Measurements from ENCODE around the gene UBQLN2.
"Not testable (repeated sequence)": the region's sequence is repeated elsewhere in the genome, so short reads cannot be mapped to it uniquely, and the experiment has no call there.

The UBQLN2 gene

GRCh38 chrX:56563231-56564161 lies at the start of gene UBQLN2:
TSS of gene UBQLN2 (plus strand) at chrX:56563627. CDS start at chrX:56563874, 247 bp downstream.
- DNase-seq: peak; percentile 87

- no peak for DNase-seq
Measured at GRCh38 chrX:56519642-56520041, 43.8 kb upstream of the UBQLN2 start.

- peak; percentile 12 for DNase-seq
Measured at GRCh38 chrX:56529482-56530007, 33.9 kb upstream of the UBQLN2 start.

- DNase-seq: no peak
Measured at GRCh38 chrX:56530011-56530410, 33.4 kb upstream of the UBQLN2 start.

GRCh38 chrX:56550667-56551066 lies 12.8 kb upstream of the UBQLN2 start:
- DNase-seq: no peak

- DNase-seq: no peak
Measured at GRCh38 chrX:56554870-56555269, 8.6 kb upstream of the UBQLN2 start.

GRCh38 chrX:56557376-56557929 lies 6.0 kb upstream of the UBQLN2 start:
- DNase-seq: no peak

- peak; percentile 59 for DNase-seq
Measured at GRCh38 chrX:56564164-56564885, 898 bp downstream of the UBQLN2 start.

GRCh38 chrX:56564921-56565840 lies 1.8 kb downstream of the UBQLN2 start:
- peak; percentile 48 for DNase-seq

GRCh38 chrX:56569378-56570057 lies 6.1 kb downstream of the UBQLN2 start:
- DNase-seq: no peak

- no peak for DNase-seq
Measured at GRCh38 chrX:56572975-56573374, 9.5 kb downstream of the UBQLN2 start.

- DNase-seq: no peak
Measured at GRCh38 chrX:56574861-56575260, 11.4 kb downstream of the UBQLN2 start.

GRCh38 chrX:56576721-56577120 lies 13.3 kb downstream of the UBQLN2 start:
- no peak for DNase-seq

- no peak for DNase-seq
Measured at GRCh38 chrX:56588397-56589188, 25.2 kb downstream of the UBQLN2 start.

- DNase-seq: not testable (repeated sequence)
Measured at GRCh38 chrX:56591830-56592229, 28.4 kb downstream of the UBQLN2 start.

- no peak for DNase-seq
Measured at GRCh38 chrX:56600141-56600540, 36.7 kb downstream of the UBQLN2 start.

- DNase-seq: no peak
Measured at GRCh38 chrX:56600987-56601386, 37.6 kb downstream of the UBQLN2 start.

GRCh38 chrX:56615282-56615681 lies 51.9 kb downstream of the UBQLN2 start:
- peak; percentile 2 for DNase-seq
